Brain microvascular endothelial cell (primary cell): Measurements from ENCODE around the gene PPFIA2.

ENCODE experiments used
- DNase-seq: peaks from one replicate; pipeline ENCODE4 v3.0.0-alpha.2; 2020
- H3K27ac ChIP-seq: fragments of 250-450 bp; sonication (Bioruptor Pico); 2 replicates; pipeline ENCODE4 v1.5.1; 2020; ENCODE audit warnings: mild to moderate bottlenecking, moderate library complexity
- H3K27me3 ChIP-seq: fragments of 250-450 bp; sonication (Bioruptor Pico); replicated peaks from 2 replicates; pipeline ENCODE4 v1.5.1; 2020; ENCODE audit warnings: mild to moderate bottlenecking
- H3K36me3 ChIP-seq: fragments of 250-450 bp; sonication (Bioruptor Pico); replicated peaks from 2 replicates; pipeline ENCODE4 v1.5.1; 2020; ENCODE audit warnings: mild to moderate bottlenecking
- H3K4me3 ChIP-seq: 2 replicates; pipeline ENCODE4 v1.5.1; 2011; ENCODE audit warnings: low read depth, mild to moderate bottlenecking, control low read depth, low read length, moderate library complexity
- CTCF ChIP-seq: IDR thresholded peaks from 2 replicates; pipeline ENCODE4 v1.5.1; 2011; ENCODE audit warnings: low read depth, mild to moderate bottlenecking, moderate library complexity, low read length, control low read depth, inconsistent platforms; ENCODE audit errors: missing control alignments
- in situ Hi-C: cut with HindIII; loops from 2 replicates; pipeline ENCODE4 v1.10.0; 2017; ENCODE audit warnings: low sequenced_read_pairs, low pct_ligation_motif_present

Gene PPFIA2

DNA sequence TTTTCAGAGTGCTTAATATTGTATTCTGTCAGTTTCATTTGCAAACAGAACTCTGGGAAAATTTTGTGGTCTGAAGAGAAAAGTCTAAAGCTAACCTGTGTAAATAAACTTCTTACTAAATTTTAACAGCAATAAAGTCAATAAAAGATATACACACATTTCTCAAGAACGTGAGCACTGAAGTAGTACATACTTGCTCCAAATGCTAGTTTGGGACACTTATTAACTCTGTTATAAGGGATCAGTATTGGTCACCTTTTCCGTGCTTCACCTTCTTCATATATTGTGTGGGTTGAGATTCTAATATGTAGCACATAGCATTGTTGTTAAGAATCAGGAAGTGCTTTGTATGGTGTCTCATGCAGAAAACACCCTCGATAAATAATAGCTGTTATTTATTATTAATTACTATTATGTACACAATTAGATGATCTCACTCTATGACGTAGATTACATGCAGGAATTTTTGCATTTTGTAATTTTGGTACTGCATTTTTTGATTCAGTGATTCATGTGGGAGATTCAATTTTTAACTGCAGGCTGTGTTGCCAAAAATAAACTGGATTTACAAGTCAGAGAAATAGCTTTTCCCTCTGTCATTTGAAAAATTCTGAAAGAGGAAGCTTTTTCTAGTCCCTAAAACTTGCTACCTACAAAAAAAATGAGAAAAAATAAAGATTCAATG is 380.4 kb downstream of the PPFIA2 start:
- no peak overlapping the region for H3K27ac ChIP-seq
- DNase-seq, result no peak
- no peak for TF ChIP-seq CTCF
- in situ Hi-C loops, result no loop called here
- no peaks in the 10 kb centered on the region for H3K27me3 ChIP-seq
- no peak overlapping the region for H3K4me3 ChIP-seq
- H3K36me3 ChIP-seq, result no peaks in the 10 kb centered on the region

DNA sequence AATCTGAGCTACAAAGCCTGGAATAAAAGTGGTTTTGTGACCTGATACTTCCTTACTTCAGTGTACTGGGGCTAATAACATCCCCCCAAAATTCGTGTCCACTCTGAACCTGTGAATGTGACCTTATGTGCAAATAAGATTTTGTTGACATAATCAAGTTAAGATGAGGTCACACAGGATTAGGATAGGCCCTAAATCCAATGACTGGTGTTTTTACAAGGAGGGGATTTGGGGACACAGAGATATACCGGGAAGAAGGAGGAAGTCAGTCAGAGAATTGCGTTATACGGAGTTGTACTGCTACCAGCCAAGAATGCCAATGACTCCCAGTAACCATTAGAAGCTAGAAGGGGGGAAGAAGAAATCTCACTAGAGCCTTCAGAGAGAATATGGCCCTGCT is 381.4 kb downstream of the PPFIA2 start:
- DNase-seq, result no peak

GRCh38 chr12:81375969-81376368 is 383.2 kb downstream of the PPFIA2 start:
- H3K27ac ChIP-seq, result no peak overlapping the region
- no peaks in the 10 kb centered on the region for H3K36me3 ChIP-seq
- no peak for TF ChIP-seq CTCF
- no peak overlapping the region for H3K4me3 ChIP-seq
- H3K27me3 ChIP-seq, result no peaks in the 10 kb centered on the region
- in situ Hi-C loops, result no loop called here
- no peak for DNase-seq

More for the DNA sequence above, 381.4 kb downstream of the PPFIA2 start:
- in situ Hi-C loops, result no loop called here
- no peak for TF ChIP-seq CTCF
- no peak overlapping the region for H3K27ac ChIP-seq
- no peak overlapping the region for H3K4me3 ChIP-seq
- H3K36me3 ChIP-seq, result no peaks in the 10 kb centered on the region
- H3K27me3 ChIP-seq, result no peaks in the 10 kb centered on the region

- H3K27me3 ChIP-seq, result no peaks in the 10 kb centered on the region
- TF ChIP-seq CTCF, result no peak
- no peaks in the 10 kb centered on the region for H3K36me3 ChIP-seq
- no peak overlapping the region for H3K27ac ChIP-seq
- in situ Hi-C loops, result no loop called here
- H3K4me3 ChIP-seq, result no peak overlapping the region
- DNase-seq, result no peak
Measured at GRCh38 chr12:81370456-81370855, 388.7 kb downstream of the PPFIA2 start.

DNA sequence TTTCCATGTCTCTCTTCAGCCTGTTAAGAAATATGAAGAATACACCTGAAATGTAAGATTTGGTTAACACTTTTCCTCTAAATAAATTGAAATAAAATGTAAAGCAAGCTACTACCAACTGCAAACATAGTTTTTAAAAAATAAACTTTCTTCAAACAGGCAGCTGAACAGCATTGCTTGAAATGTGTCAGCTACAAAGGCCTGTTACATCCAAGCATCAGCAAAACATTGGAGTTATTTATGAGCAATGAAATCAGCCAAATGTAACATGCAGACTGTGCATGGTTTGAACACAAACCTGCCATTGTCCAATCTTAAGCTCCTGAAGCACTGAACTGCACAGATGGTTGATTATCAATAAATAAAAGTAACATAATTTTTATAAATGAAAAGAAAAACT is 390.0 kb downstream of the PPFIA2 start:
- no peak for TF ChIP-seq CTCF
- DNase-seq, result no peak
- Histone ChIP-seq H3K27ac (no peak overlapping the region), H3K36me3 (no peaks in the 10 kb centered on the region), H3K27me3 (no peaks in the 10 kb centered on the region), H3K4me3 (no peak overlapping the region)
- in situ Hi-C loops, result no loop called here

DNA sequence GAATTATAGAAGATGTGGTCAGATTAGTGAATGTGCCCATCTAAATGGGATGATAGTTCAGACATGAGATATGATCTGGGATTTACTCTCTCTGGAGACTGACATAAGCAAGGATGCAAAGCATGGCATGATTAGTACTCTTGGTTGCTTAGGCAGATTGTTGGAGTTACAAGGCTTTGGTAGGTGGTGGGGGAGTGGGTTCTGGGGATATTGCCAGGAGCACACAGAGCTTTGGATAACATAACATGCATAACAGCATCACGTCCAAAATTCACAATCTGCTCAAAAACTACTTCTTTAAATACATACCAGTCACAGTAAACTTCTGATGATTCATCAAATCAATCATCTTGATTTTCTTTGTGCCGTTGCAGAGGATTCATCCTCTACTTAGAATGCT is 393.9 kb downstream of the PPFIA2 start:
- no peaks in the 10 kb centered on the region for H3K36me3 ChIP-seq
- DNase-seq, result no peak
- TF ChIP-seq CTCF, result no peak
- no peak overlapping the region for H3K27ac ChIP-seq
- no peaks in the 10 kb centered on the region for H3K27me3 ChIP-seq
- in situ Hi-C loops, result no loop called here
- no peak overlapping the region for H3K4me3 ChIP-seq
